SK-N-SH (cell line): Measurements from ENCODE around the gene TSPO2. TPM values are rescaled to one million over a fixed set of nuclear protein-coding genes. Genes with fewer than 3 reads are reported as not detected.

ENCODE experiments used
- CTCF ChIA-PET: fragments of 300-600, 350-600 bp; formaldehyde crosslinking; extraction: SDS; loops from one replicate; lab custom pipeline; 2021; lab: Yijun Ruan, JAX
- POLR2A ChIA-PET: fragments of 350-600 bp; sonication (Branson Sonifier 250); formaldehyde crosslinking; extraction: SDS; loops from one replicate; lab custom pipeline; 2020; ENCODE audit warnings: antibody characterized with exemption, inconsistent platforms; lab: Yijun Ruan, JAX
- DNase-seq: peaks from one replicate; pipeline ENCODE4 v3.0.0; 2012
- H2AFZ ChIP-seq: fragments of 200-600 bp; sonication (generic); 2 replicates; pipeline ENCODE4 v1.8.1; 2016; ENCODE audit warnings: antibody characterized with exemption, mild to moderate bottlenecking, low read depth
- H3F3A ChIP-seq: fragments of 200-600 bp; sonication (generic); replicated peaks from 2 replicates; pipeline ENCODE3; 2016; ENCODE audit warnings: antibody characterized with exemption, mild to moderate bottlenecking; ENCODE audit not compliant: insufficient read depth
- H3K27ac ChIP-seq, 2 experiments: fragments of 200-500 bp in 1 of 2; fragments of 200-600 bp in 1 of 2; sonication (Bioruptor generic) in 1 of 2; sonication (generic), shearing (Covaris generic) in 1 of 2; 2 replicates each; pipeline versions ENCODE4 v1.5.1 to v1.6.1; 2014 to 2016; ENCODE audit warnings: low read depth in 2 of 2, inconsistent platforms in 1 of 2, low read length in 1 of 2, mild to moderate bottlenecking in 1 of 2, mixed read lengths in 1 of 2
- H3K27me3 ChIP-seq: fragments of 200-600 bp; sonication (generic), shearing (Covaris generic); 2 replicates; pipeline ENCODE4 v1.6.1; 2016; ENCODE audit warnings: mixed run types; ENCODE audit not compliant: insufficient read depth
- H3K36me3 ChIP-seq, 2 experiments: fragments of 200-500 bp in 1 of 2; fragments of 200-600 bp in 1 of 2; sonication (Bioruptor generic) in 1 of 2; sonication (generic) in 1 of 2; replicated peaks in 1 of 2; 2 replicates each; pipeline versions ENCODE3 to v1.5.1; 2014 to 2016; ENCODE audit warnings: low read length in 1 of 2, mild to moderate bottlenecking in 1 of 2; ENCODE audit not compliant: insufficient read depth in 2 of 2, control insufficient read depth in 1 of 2
- H3K4me1 ChIP-seq, 2 experiments: fragments of 200-500 bp in 1 of 2; fragments of 200-600 bp in 1 of 2; sonication (Bioruptor generic) in 1 of 2; sonication (generic), shearing (Covaris generic) in 1 of 2; 2 replicates each; pipeline versions ENCODE4 v1.5.1 to v1.6.1; 2014 to 2016; ENCODE audit warnings: low read depth in 1 of 2, low read length in 1 of 2, mixed run types in 1 of 2; ENCODE audit not compliant: insufficient read depth in 2 of 2, control insufficient read depth in 1 of 2
- H3K4me2 ChIP-seq: fragments of 200-600 bp; sonication (generic), shearing (Covaris generic); 2 replicates; pipeline ENCODE4 v1.6.1; 2017; ENCODE audit warnings: mixed run types
- H3K4me3 ChIP-seq, 2 experiments: fragments of 200-500 bp in 1 of 2; fragments of 200-600 bp in 1 of 2; sonication (Bioruptor generic) in 1 of 2; sonication (generic), shearing (Covaris generic) in 1 of 2; 2 replicates each; pipeline versions ENCODE4 v1.5.1 to v1.8.1; 2014 to 2016; ENCODE audit warnings: low read depth in 2 of 2, inconsistent platforms in 1 of 2, low read length in 1 of 2, mild to moderate bottlenecking in 1 of 2, mixed read lengths in 1 of 2, moderate library complexity in 1 of 2
- H3K79me2 ChIP-seq: fragments of 200-600 bp; sonication (generic); 2 replicates; pipeline ENCODE4 v1.8.1; 2017; ENCODE audit warnings: mild to moderate bottlenecking; ENCODE audit not compliant: insufficient read depth
- H3K9ac ChIP-seq: fragments of 200-600 bp; sonication (generic); 2 replicates; pipeline ENCODE4 v1.6.1; 2017; ENCODE audit warnings: mixed run types
- H3K9me2 ChIP-seq: fragments of 200-600 bp; sonication (generic); 2 replicates; pipeline ENCODE4 v1.6.1; 2017; ENCODE audit warnings: mixed run types
- H3K9me3 ChIP-seq: fragments of 200-600 bp; sonication (generic); 2 replicates; pipeline ENCODE4 v1.6.1; 2017; ENCODE audit warnings: mixed run types, mild to moderate bottlenecking, moderate library complexity
- H4K20me1 ChIP-seq: fragments of 200-600 bp; sonication (generic); 2 replicates; pipeline ENCODE4 v1.6.1; 2017; ENCODE audit warnings: mild to moderate bottlenecking, mixed run types; ENCODE audit not compliant: insufficient read depth
- EZH2phosphoT487 ChIP-seq: fragments of 200-600 bp; sonication (generic); IDR thresholded peaks from 2 replicates; pipeline ENCODE4 v1.6.1; 2017; ENCODE audit warnings: low read depth, mixed run types, mild to moderate bottlenecking, antibody characterized with exemption, moderate library complexity, borderline replicate concordance
- FOXJ3 ChIP-seq: sonication (generic); formaldehyde crosslinking; IDR thresholded peaks from 2 replicates; pipeline ENCODE4 v1.5.1; 2020; ENCODE audit warnings: mild to moderate bottlenecking, missing genetic modification reagents
- FOXM1 ChIP-seq: IDR thresholded peaks from 2 replicates; pipeline ENCODE4 v1.4.0; 2012; ENCODE audit warnings: low read depth, mild to moderate bottlenecking
- GABPA ChIP-seq: IDR thresholded peaks from 2 replicates; pipeline ENCODE4 v1.4.0; 2012; ENCODE audit warnings: low read depth, mild to moderate bottlenecking
- JUND ChIP-seq: IDR thresholded peaks from 2 replicates; pipeline ENCODE4 v1.4.0; 2012
- MEF2A ChIP-seq: IDR thresholded peaks from 2 replicates; pipeline ENCODE4 v1.4.0; 2012; ENCODE audit warnings: low read depth, borderline replicate concordance
- NRF1 ChIP-seq: IDR thresholded peaks from 2 replicates; pipeline ENCODE4 v1.6.1; 2012; ENCODE audit warnings: low read depth, mild to moderate bottlenecking, low read length
- POLR2AphosphoS5 ChIP-seq: IDR thresholded peaks from 2 replicates; pipeline ENCODE4 v1.6.1; 2012; ENCODE audit warnings: low read depth, low read length
- RAD21 ChIP-seq: IDR thresholded peaks from 2 replicates; pipeline ENCODE4 v1.6.1; 2012; ENCODE audit warnings: mild to moderate bottlenecking, low read length
- RFX5 ChIP-seq: IDR thresholded peaks from 2 replicates; pipeline ENCODE4 v1.6.1; 2012; ENCODE audit warnings: mild to moderate bottlenecking, improper control_type of control experiment, low read length
- RXRA ChIP-seq: IDR thresholded peaks from 2 replicates; pipeline ENCODE4 v1.4.0; 2012; ENCODE audit warnings: low read depth, mild to moderate bottlenecking, borderline replicate concordance
- SMC3 ChIP-seq: IDR thresholded peaks from 2 replicates; pipeline ENCODE4 v1.6.1; 2012; ENCODE audit warnings: low read depth, low read length, improper control_type of control experiment
- TAF1 ChIP-seq: IDR thresholded peaks from 2 replicates; pipeline ENCODE4 v1.6.1; 2012; ENCODE audit warnings: low read depth, mild to moderate bottlenecking, low read length, moderate library complexity, borderline replicate concordance
- TEAD4 ChIP-seq: IDR thresholded peaks from 2 replicates; pipeline ENCODE4 v1.4.0; 2012; ENCODE audit warnings: mild to moderate bottlenecking, borderline replicate concordance; ENCODE audit not compliant: insufficient read depth
- USF1 ChIP-seq: IDR thresholded peaks from 2 replicates; pipeline ENCODE4 v1.4.0; 2012; ENCODE audit warnings: low read depth, borderline replicate concordance
- YY1 ChIP-seq: IDR thresholded peaks from 2 replicates; pipeline ENCODE4 v1.4.0; 2012; ENCODE audit warnings: low read depth, mild to moderate bottlenecking
- WGBS: methylation state at CpG from one replicate; pipeline ENCODE4 v1.1.6; 2017; ENCODE audit warnings: low lambda C conversion rate; 5-methylcytosine and 5-hydroxymethylcytosine counted together
- polyA plus RNA-seq, 3 experiments: library from polyadenylated mRNA; depleted of rRNA; stranded (reverse); fragments of >200 nt; gene quantifications; 2 replicates each; pipeline ENCODE4 v1.2.3, GENCODE V29; 2012
- TF ChIP-seq, protein P1 (sequence below): fragments of 150-350 bp; IDR thresholded peaks from 2 replicates; pipeline ENCODE4 v1.6.1; 2016; ENCODE audit warnings: mild to moderate bottlenecking, low read depth, low read length
- TF ChIP-seq, protein P2 (sequence below): IDR thresholded peaks from 2 replicates; pipeline ENCODE4; 2012

TSPO2 gene
- polyA plus RNA-seq, 1 of the 3 experiments (the other 2 are of a cell fraction): not detected

DNA sequence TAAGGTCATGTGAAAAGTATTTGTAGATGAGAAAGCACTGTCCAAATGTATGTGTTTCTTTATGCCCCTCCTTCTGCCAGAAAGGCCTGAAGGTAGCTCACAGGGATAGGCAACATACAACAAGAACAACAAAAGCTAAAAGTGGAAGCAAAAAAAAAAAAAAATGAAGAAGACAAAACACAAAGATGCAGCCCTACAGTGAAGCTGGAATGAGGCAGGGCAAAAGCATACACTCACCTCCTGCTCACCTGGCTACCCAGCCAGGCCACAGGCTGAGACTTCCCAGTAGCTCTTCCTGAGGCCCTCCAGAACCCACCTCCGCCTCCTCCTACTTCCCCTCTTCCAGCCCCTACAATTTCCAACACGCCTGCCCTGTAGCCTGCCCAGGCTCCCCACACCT lies 5.7 kb upstream of the TSPO2 start:
- H3K79me2 ChIP-seq: no peaks in the 10 kb centered on the region
- no peaks in the 10 kb centered on the region for H3K27me3 ChIP-seq
- no peak overlapping the region for H3K27ac ChIP-seq
- CTCF ChIA-PET: interaction anchor here (0.9 to 3.0 kb wide), 8 partner anchors 9 to 31 kb away, joined by 3 to 26 read pairs (median 4); no protein-coding TSS in a partner anchor
- no peaks in the 10 kb centered on the region for H4K20me1 ChIP-seq
- no peak for TF ChIP-seq FOXM1
- TF ChIP-seq RAD21: no peak
- no peak for TF ChIP-seq EZH2phosphoT487
- no peak for TF ChIP-seq FOXJ3 (CRISPR knock-in tag)
- TF ChIP-seq, protein P1, sequence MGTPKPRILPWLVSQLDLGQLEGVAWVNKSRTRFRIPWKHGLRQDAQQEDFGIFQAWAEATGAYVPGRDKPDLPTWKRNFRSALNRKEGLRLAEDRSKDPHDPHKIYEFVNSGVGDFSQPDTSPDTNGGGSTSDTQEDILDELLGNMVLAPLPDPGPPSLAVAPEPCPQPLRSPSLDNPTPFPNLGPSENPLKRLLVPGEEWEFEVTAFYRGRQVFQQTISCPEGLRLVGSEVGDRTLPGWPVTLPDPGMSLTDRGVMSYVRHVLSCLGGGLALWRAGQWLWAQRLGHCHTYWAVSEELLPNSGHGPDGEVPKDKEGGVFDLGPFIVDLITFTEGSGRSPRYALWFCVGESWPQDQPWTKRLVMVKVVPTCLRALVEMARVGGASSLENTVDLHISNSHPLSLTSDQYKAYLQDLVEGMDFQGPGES: no peak
- no peak for TF ChIP-seq RFX5
- TF ChIP-seq JUND: no peak
- no peak for TF ChIP-seq POLR2AphosphoS5
- TF ChIP-seq, protein P2, sequence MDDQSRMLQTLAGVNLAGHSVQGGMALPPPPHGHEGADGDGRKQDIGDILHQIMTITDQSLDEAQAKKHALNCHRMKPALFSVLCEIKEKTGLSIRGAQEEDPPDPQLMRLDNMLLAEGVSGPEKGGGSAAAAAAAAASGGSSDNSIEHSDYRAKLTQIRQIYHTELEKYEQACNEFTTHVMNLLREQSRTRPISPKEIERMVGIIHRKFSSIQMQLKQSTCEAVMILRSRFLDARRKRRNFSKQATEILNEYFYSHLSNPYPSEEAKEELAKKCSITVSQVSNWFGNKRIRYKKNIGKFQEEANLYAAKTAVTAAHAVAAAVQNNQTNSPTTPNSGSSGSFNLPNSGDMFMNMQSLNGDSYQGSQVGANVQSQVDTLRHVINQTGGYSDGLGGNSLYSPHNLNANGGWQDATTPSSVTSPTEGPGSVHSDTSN: no peak
- H3K9me2 ChIP-seq: no peaks in the 10 kb centered on the region
- H3K9me3 ChIP-seq: no peaks in the 10 kb centered on the region
- DNase-seq: no peak
- POLR2A ChIA-PET: no interaction called here
- no peak overlapping the region for H3K4me2 ChIP-seq
- no peaks in the 10 kb centered on the region; a peak in 1 of 4 replicates for H3K4me1 ChIP-seq
- no peak overlapping the region for H3K9ac ChIP-seq
- H3K4me3 ChIP-seq: no peak overlapping the region
- H3K36me3 ChIP-seq: no peaks in the 10 kb centered on the region
- H2AFZ ChIP-seq: no peak overlapping the region
- WGBS: 91% methylated on average over 2 of the region's 2 CpGs
- no peaks in the 10 kb centered on the region for H3F3A ChIP-seq

- H3K4me2 ChIP-seq: no peak overlapping the region
- no peak overlapping the region for H3K27ac ChIP-seq
- 83% methylated on average over 13 of the region's 13 CpGs for WGBS
- no peak for DNase-seq
- ChIA-PET CTCF (interaction anchor here (0.9 to 3.0 kb wide), 6 partner anchors 9 to 31 kb away, joined by 4 to 26 read pairs (median 4); no protein-coding TSS in a partner anchor), POLR2A (interaction anchor here (0.6 kb wide), 1 partner anchor 1726 kb away, joined by 4 read pairs; no protein-coding TSS in a partner anchor)
- no peak overlapping the region for H2AFZ ChIP-seq
- H4K20me1 ChIP-seq: no peaks in the 10 kb centered on the region
- H3K36me3 ChIP-seq: no peaks in the 10 kb centered on the region
- no peaks in the 10 kb centered on the region for H3K79me2 ChIP-seq
- H3K9ac ChIP-seq: no peak overlapping the region
- no peaks in the 10 kb centered on the region for H3K27me3 ChIP-seq
- H3K4me3 ChIP-seq: no peak overlapping the region
- no peaks in the 10 kb centered on the region for H3F3A ChIP-seq
- H3K9me3 ChIP-seq: no peaks in the 10 kb centered on the region
- no peaks in the 10 kb centered on the region for H3K9me2 ChIP-seq
- H3K4me1 ChIP-seq: no peaks in the 10 kb centered on the region; a peak in 1 of 4 replicates
- TF ChIP-seq, protein P1: no peak
- TF ChIP-seq USF1 (no peak), GABPA (no peak), NRF1 (no peak), TAF1 (no peak), FOXM1 (no peak), EZH2phosphoT487 (no peak), POLR2AphosphoS5 (no peak), SMC3 (no peak), RXRA (no peak), MEF2A (no peak), YY1 (no peak), TEAD4 (no peak)
- TF ChIP-seq, protein P2: no peak
Observed at GRCh38 chr6:41037107-41037900, 5.0 kb upstream of the TSPO2 start.
